H1 (cell line): Measurements from ENCODE around the gene PKNOX1. TPM values are rescaled to one million over a fixed set of nuclear protein-coding genes. Genes with fewer than 3 reads are reported as not detected.

ENCODE experiments used
- NANOG ChIP-seq: IDR thresholded peaks from 2 replicates; pipeline ENCODE4 v1.6.1; 2011; ENCODE audit warnings: low read length, low read depth, mild to moderate bottlenecking, inconsistent platforms; ENCODE audit not compliant: insufficient read depth, poor library complexity, severe bottlenecking
- POU5F1 ChIP-seq: IDR thresholded peaks from 2 replicates; pipeline ENCODE4 v1.6.1; 2011; ENCODE audit warnings: low read depth, mild to moderate bottlenecking, low read length, moderate library complexity
- TBP ChIP-seq: IDR thresholded peaks from 2 replicates; pipeline ENCODE4 v1.6.1; 2011; ENCODE audit warnings: low read depth, low read length, improper control_type of control experiment
- polyA plus RNA-seq, 7 experiments: library from polyadenylated mRNA; depleted of rRNA in 3 of 7; stranded (reverse) in 5 of 7; unstranded in 2 of 7; fragments of >200 nt in 5 of 7; fragments of 200-250 nt in 2 of 7; gene quantifications; 1 replicate in 5 of 7; 2 replicates in 1 of 7; 4 replicates in 1 of 7; pipeline versions ENCODE4 v1.2.1 to v1.2.3, GENCODE V29; 2011 to 2013; ENCODE audit warnings: missing spikeins in 2 of 7, mixed read lengths in 2 of 7
- total RNA-seq: library from RNA; stranded (reverse); fragmentation: NEBNext Ultra II Directional; extraction: Animal tissue kit (Norgen Biotek cat#: 25700); gene quantifications from 2 replicates; pipeline ENCODE4 v1.2.1, GENCODE V29; 2021

Gene PKNOX1
- total and polyA plus RNA-seq, 2 of the 8 experiments (the other 6 are each of a cell fraction or from before 2014, with no cell fraction given) = 20.4 to 31.9 TPM

DNA sequence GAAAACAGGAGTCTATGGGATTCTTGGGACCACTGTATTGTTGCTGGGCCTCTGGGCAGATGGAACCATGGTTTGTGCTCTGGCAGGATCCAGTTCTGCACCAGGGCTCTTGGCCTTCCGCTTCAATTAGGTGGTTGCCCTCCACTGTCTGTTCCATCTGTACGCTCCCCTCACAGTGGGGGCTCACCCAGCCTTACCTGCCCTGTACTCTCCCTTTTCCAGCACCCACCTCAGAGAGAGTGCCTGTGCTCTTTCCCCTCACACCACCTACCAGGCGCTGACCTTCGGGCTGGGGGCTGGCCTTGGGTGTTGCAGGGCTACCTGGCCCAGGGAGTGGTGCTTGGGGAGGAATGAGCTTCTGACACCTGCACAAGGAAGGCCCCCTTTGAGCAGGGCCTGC, 7.5 kb downstream of the PKNOX1 start (continued):
- TF ChIP-seq NANOG (no peak), TBP (no peak), POU5F1 (no peak)
